ENCODE results near the gene PYHIN1.

PYHIN1 gene

GRCh38 chr1:159015440-159015909 lies 84.1 kb downstream of the PYHIN1 start:
- DNase-seq = no peak

- DNase-seq = no peak
Measured at GRCh38 chr1:159023723-159024122, 92.4 kb downstream of the PYHIN1 start.

GRCh38 chr1:159025043-159025442 lies 93.7 kb downstream of the PYHIN1 start:
- DNase-seq = no peak

All from right forelimb (tissue), 1 donor.